Memory B cell (primary cell): ENCODE measurements around the gene DNAI2.
"Not testable (repeated sequence)": the region's sequence is repeated elsewhere in the genome, so short reads cannot be mapped to it uniquely, and the experiment has no call there.

Source experiments
- ATAC-seq: fragments of 150-1000 bp; cut with Tn5 transposase; 2 replicates; pipeline ENCODE4 v1.10.0; 2021; ENCODE audit warnings: low read depth, mild to moderate bottlenecking, moderate library complexity
- DNase-seq, 2 donors: peaks; one replicate each; pipeline ENCODE4 v3.0.0; 2022; ENCODE audit warnings: low spot score in 2 of 2
- H3K27ac Mint-ChIP-seq: one replicate; pipeline ENCODE4 v1.8.0; 2022; ENCODE audit warnings: mild to moderate bottlenecking, moderate library complexity, mixed read lengths
- H3K27me3 Mint-ChIP-seq: one replicate; pipeline ENCODE4 v1.8.0; 2022; ENCODE audit warnings: mixed read lengths
- H3K36me3 Mint-ChIP-seq: one replicate; pipeline ENCODE4 v1.8.0; 2022; ENCODE audit warnings: mild to moderate bottlenecking, mixed read lengths
- H3K4me1 Mint-ChIP-seq: one replicate; pipeline ENCODE4 v1.8.0; 2022; ENCODE audit warnings: mixed read lengths
- H3K4me3 Mint-ChIP-seq: one replicate; pipeline ENCODE4 v1.8.0; 2022; ENCODE audit warnings: mild to moderate bottlenecking, moderate library complexity, mixed read lengths
- H3K9me3 Mint-ChIP-seq: one replicate; pipeline ENCODE4 v1.8.0; 2022; ENCODE audit warnings: mixed read lengths

DNAI2 gene

GRCh38 chr17:74276051-74276476 is 2.0 kb downstream of the DNAI2 start:
- H3K27ac Mint-ChIP-seq: no peak overlapping the region
- H3K9me3 Mint-ChIP-seq: no peaks in the 10 kb centered on the region
- H3K4me1 Mint-ChIP-seq: peaks cover 9% of the 10 kb centered on the region
- H3K36me3 Mint-ChIP-seq: no peaks in the 10 kb centered on the region
- ATAC-seq (no peak), DNase-seq (no peak)
- H3K27me3 Mint-ChIP-seq: peaks cover 24% of the 10 kb centered on the region
- no peak overlapping the region for H3K4me3 Mint-ChIP-seq

GRCh38 chr17:74276541-74277009 is 2.5 kb downstream of the DNAI2 start:
- peaks cover 24% of the 10 kb centered on the region for H3K27me3 Mint-ChIP-seq
- no peaks in the 10 kb centered on the region for H3K9me3 Mint-ChIP-seq
- peaks cover 9% of the 10 kb centered on the region for H3K4me1 Mint-ChIP-seq
- H3K36me3 Mint-ChIP-seq: no peaks in the 10 kb centered on the region
- ATAC-seq (no peak), DNase-seq (no peak)
- no peak overlapping the region for H3K27ac Mint-ChIP-seq
- H3K4me3 Mint-ChIP-seq: no peak overlapping the region

- H3K36me3 Mint-ChIP-seq: no peaks in the 10 kb centered on the region
- H3K9me3 Mint-ChIP-seq: no peaks in the 10 kb centered on the region
- H3K4me3 Mint-ChIP-seq: no peak overlapping the region
- ATAC-seq: no peak
- no peak overlapping the region for H3K27ac Mint-ChIP-seq
- H3K4me1 Mint-ChIP-seq: peaks cover 9% of the 10 kb centered on the region
- DNase-seq: no peak
- peaks cover 17% of the 10 kb centered on the region for H3K27me3 Mint-ChIP-seq
Observed at GRCh38 chr17:74277935-74278334, 3.9 kb downstream of the DNAI2 start.

- DNase-seq, ATAC-seq, H3K4me3 Mint-ChIP-seq, H3K9me3 Mint-ChIP-seq, H3K4me1 Mint-ChIP-seq, H3K36me3 Mint-ChIP-seq, H3K27me3 Mint-ChIP-seq, H3K27ac Mint-ChIP-seq: not testable (repeated sequence)
Observed at GRCh38 chr17:74279617-74280016, 5.6 kb downstream of the DNAI2 start.

- DNase-seq (no peak), ATAC-seq (peak; percentile 73)
- no peak overlapping the region for H3K27ac Mint-ChIP-seq
- H3K36me3 Mint-ChIP-seq: no peaks in the 10 kb centered on the region
- peaks cover 8% of the 10 kb centered on the region for H3K27me3 Mint-ChIP-seq
- peaks cover 3% of the 10 kb centered on the region for H3K4me1 Mint-ChIP-seq
- H3K4me3 Mint-ChIP-seq: no peak overlapping the region
- no peaks in the 10 kb centered on the region for H3K9me3 Mint-ChIP-seq
Observed at GRCh38 chr17:74280093-74280513, 6.1 kb downstream of the DNAI2 start.

GRCh38 chr17:74281799-74282198 is 7.8 kb downstream of the DNAI2 start:
- no peaks in the 10 kb centered on the region for H3K9me3 Mint-ChIP-seq
- no peaks in the 10 kb centered on the region for H3K36me3 Mint-ChIP-seq
- H3K4me3 Mint-ChIP-seq: no peak overlapping the region
- no peak overlapping the region for H3K27ac Mint-ChIP-seq
- DNase-seq (no peak), ATAC-seq (no peak)
- peaks cover 3% of the 10 kb centered on the region for H3K27me3 Mint-ChIP-seq
- peaks cover 3% of the 10 kb centered on the region for H3K4me1 Mint-ChIP-seq

GRCh38 chr17:74282274-74282586 is 8.2 kb downstream of the DNAI2 start:
- not testable (repeated sequence) for H3K27ac Mint-ChIP-seq, H3K27me3 Mint-ChIP-seq, H3K4me1 Mint-ChIP-seq, ATAC-seq, DNase-seq, H3K36me3 Mint-ChIP-seq, H3K4me3 Mint-ChIP-seq, H3K9me3 Mint-ChIP-seq

- H3K27ac Mint-ChIP-seq: no peak overlapping the region
- H3K4me3 Mint-ChIP-seq: no peak overlapping the region
- peaks cover 6% of the 10 kb centered on the region for H3K4me1 Mint-ChIP-seq
- ATAC-seq (no peak), DNase-seq (no peak)
- H3K36me3 Mint-ChIP-seq: no peaks in the 10 kb centered on the region
- no peaks in the 10 kb centered on the region for H3K9me3 Mint-ChIP-seq
- H3K27me3 Mint-ChIP-seq: peaks cover 3% of the 10 kb centered on the region
Observed at GRCh38 chr17:74282587-74283370, 8.7 kb downstream of the DNAI2 start.

- DNase-seq (no peak), ATAC-seq (no peak)
- Mint-ChIP-seq H3K36me3 (no peaks in the 10 kb centered on the region), H3K4me1 (peaks cover 6% of the 10 kb centered on the region), H3K4me3 (no peak overlapping the region), H3K9me3 (no peaks in the 10 kb centered on the region), H3K27me3 (peaks cover 3% of the 10 kb centered on the region), H3K27ac (no peak overlapping the region)
Observed at GRCh38 chr17:74283371-74283673, 9.3 kb downstream of the DNAI2 start.

GRCh38 chr17:74287031-74287602 is 13.1 kb downstream of the DNAI2 start:
- Mint-ChIP-seq H3K36me3 (no peaks in the 10 kb centered on the region), H3K27ac (no peak overlapping the region), H3K27me3 (peaks cover 5% of the 10 kb centered on the region), H3K9me3 (no peaks in the 10 kb centered on the region), H3K4me3 (no peak overlapping the region), H3K4me1 (peaks cover 2% of the 10 kb centered on the region)
- ATAC-seq (no peak), DNase-seq (no peak)

- Mint-ChIP-seq H3K9me3 (no peaks in the 10 kb centered on the region), H3K27me3 (peaks cover 4% of the 10 kb centered on the region), H3K4me3 (no peak overlapping the region), H3K27ac (no peak overlapping the region), H3K4me1 (peaks cover 2% of the 10 kb centered on the region), H3K36me3 (no peaks in the 10 kb centered on the region)
- no peak for DNase-seq
- ATAC-seq: no peak
Observed at GRCh38 chr17:74288785-74289184, 14.8 kb downstream of the DNAI2 start.

- no peak for DNase-seq
- Mint-ChIP-seq H3K27ac (no peak overlapping the region), H3K9me3 (peaks cover under 1% of the 10 kb centered on the region), H3K4me1 (peaks cover 2% of the 10 kb centered on the region), H3K4me3 (no peak overlapping the region), H3K36me3 (peaks cover under 1% of the 10 kb centered on the region), H3K27me3 (peaks cover 4% of the 10 kb centered on the region)
- ATAC-seq: no peak
Observed at GRCh38 chr17:74289688-74290087, 15.7 kb downstream of the DNAI2 start.

- DNase-seq (no peak), ATAC-seq (no peak)
- no peak overlapping the region for H3K4me3 Mint-ChIP-seq
- H3K4me1 Mint-ChIP-seq: peaks cover 2% of the 10 kb centered on the region
- no peak overlapping the region for H3K27ac Mint-ChIP-seq
- H3K9me3 Mint-ChIP-seq: peaks cover 2% of the 10 kb centered on the region
- H3K27me3 Mint-ChIP-seq: peaks cover 7% of the 10 kb centered on the region
- H3K36me3 Mint-ChIP-seq: peaks cover 3% of the 10 kb centered on the region
Observed at GRCh38 chr17:74290340-74290739, 16.3 kb downstream of the DNAI2 start.

- DNase-seq: no peak
Observed at GRCh38 chr17:74292495-74292894, 18.5 kb downstream of the DNAI2 start.

More at GRCh38 chr17:74292495-74292894, 18.5 kb downstream of the DNAI2 start:
- peaks cover 2% of the 10 kb centered on the region for H3K9me3 Mint-ChIP-seq
- H3K27me3 Mint-ChIP-seq: peaks cover 9% of the 10 kb centered on the region
- H3K27ac Mint-ChIP-seq: no peak overlapping the region
- no peak overlapping the region for H3K4me3 Mint-ChIP-seq
- ATAC-seq: no peak
- no peaks in the 10 kb centered on the region for H3K4me1 Mint-ChIP-seq
- peaks cover 4% of the 10 kb centered on the region for H3K36me3 Mint-ChIP-seq
